ENCODE data around the gene PLEKHN1.
A peak's percentile ranks its signal among the peaks of the same experiment; 100 is the strongest.

PLEKHN1 gene

DNA sequence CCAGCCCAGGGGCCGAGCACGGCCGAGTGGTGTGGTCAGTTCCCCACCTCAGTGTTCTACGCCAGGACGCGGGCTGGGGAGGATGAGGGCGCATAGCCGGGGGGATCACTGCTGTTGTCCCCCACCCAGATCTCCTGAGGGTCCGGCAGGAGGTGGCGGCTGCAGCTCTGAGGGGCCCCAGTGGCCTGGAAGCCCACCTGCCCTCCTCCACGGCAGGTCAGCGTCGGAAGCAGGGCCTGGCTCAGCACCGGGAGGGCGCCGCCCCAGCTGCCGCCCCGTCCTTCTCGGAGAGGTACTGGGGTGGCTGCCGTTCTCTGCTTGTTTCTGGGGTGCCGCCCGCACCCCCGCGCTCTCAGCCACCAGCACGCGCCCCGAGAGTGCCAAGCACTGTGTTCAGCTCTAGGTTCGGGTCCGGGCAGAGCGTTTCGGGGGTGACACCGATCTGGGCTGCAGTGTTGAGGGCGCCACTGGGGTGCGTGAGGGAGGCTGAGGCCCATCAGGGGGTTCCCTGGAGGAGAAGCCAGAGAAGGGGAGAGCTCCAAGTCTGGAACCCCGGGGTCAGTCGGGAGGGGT is 25.2 kb upstream of the PLEKHN1 start:
- no peak overlapping the region for H3K27ac ChIP-seq
- TF ChIP-seq, protein P1, sequence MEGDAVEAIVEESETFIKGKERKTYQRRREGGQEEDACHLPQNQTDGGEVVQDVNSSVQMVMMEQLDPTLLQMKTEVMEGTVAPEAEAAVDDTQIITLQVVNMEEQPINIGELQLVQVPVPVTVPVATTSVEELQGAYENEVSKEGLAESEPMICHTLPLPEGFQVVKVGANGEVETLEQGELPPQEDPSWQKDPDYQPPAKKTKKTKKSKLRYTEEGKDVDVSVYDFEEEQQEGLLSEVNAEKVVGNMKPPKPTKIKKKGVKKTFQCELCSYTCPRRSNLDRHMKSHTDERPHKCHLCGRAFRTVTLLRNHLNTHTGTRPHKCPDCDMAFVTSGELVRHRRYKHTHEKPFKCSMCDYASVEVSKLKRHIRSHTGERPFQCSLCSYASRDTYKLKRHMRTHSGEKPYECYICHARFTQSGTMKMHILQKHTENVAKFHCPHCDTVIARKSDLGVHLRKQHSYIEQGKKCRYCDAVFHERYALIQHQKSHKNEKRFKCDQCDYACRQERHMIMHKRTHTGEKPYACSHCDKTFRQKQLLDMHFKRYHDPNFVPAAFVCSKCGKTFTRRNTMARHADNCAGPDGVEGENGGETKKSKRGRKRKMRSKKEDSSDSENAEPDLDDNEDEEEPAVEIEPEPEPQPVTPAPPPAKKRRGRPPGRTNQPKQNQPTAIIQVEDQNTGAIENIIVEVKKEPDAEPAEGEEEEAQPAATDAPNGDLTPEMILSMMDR (IDR thresholded peaks at IDR 0.05; ENCODE audit: low read depth, low read length, missing control alignments): no peak
- DNase-seq: no peak
- peak overlapping the region; percentile 38 for H3K4me3 ChIP-seq (ENCODE audit: low read depth, low read length)
- H3K27me3 ChIP-seq (replicated peaks): peaks cover 7% of the 10 kb centered on the region
- peaks cover 12% of the 10 kb centered on the region for H3K36me3 ChIP-seq (replicated peaks)
- in situ Hi-C loops (cut with HindIII; ENCODE audit: low pct_ligation_motif_present, low sequenced_read_pairs): no loop called here

GRCh38 chr1:941588-942383 is 24.5 kb upstream of the PLEKHN1 start:
- DNase-seq: peak; percentile 63
- Histone ChIP-seq H3K4me3 (ENCODE audit: low read depth, low read length) (peak overlapping the region; percentile 49), H3K27me3 (replicated peaks) (peaks cover 4% of the 10 kb centered on the region)

DNA sequence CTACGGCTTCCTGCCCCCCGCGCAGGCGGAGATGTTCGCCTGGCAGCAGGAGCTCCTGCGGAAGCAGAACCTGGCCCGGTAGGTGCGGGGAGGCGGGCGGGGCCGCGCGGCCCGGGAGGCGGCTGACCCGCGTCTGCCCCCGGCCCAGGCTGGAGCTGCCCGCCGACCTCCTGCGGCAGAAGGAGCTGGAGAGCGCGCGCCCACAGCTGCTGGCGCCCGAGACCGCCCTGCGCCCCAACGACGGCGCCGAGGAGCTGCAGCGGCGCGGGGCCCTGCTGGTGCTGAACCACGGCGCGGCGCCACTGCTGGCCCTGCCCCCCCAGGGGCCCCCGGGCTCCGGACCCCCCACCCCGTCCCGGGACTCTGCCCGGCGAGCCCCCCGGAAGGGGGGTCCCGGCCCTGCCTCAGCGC is 23.9 kb upstream of the PLEKHN1 start:
- no peak for DNase-seq
- in situ Hi-C loops (cut with HindIII; ENCODE audit: low pct_ligation_motif_present, low sequenced_read_pairs): no loop called here
- TF ChIP-seq, protein P1 (IDR thresholded peaks at IDR 0.05; ENCODE audit: low read depth, low read length, missing control alignments): no peak
- H3K27me3 ChIP-seq (replicated peaks): peaks cover 4% of the 10 kb centered on the region
- H3K4me3 ChIP-seq (ENCODE audit: low read depth, low read length): peak overlapping the region; percentile 49
- H3K36me3 ChIP-seq (replicated peaks): peaks cover 24% of the 10 kb centered on the region
- H3K27ac ChIP-seq: no peak overlapping the region

More at GRCh38 chr1:941588-942383, 24.5 kb upstream of the PLEKHN1 start:
- Histone ChIP-seq H3K36me3 (replicated peaks) (peaks cover 19% of the 10 kb centered on the region), H3K27ac (no peak overlapping the region)
- in situ Hi-C loops (cut with HindIII; ENCODE audit: low pct_ligation_motif_present, low sequenced_read_pairs): no loop called here
- TF ChIP-seq, protein P1 (IDR thresholded peaks at IDR 0.05; ENCODE audit: low read depth, low read length, missing control alignments): no peak

DNA sequence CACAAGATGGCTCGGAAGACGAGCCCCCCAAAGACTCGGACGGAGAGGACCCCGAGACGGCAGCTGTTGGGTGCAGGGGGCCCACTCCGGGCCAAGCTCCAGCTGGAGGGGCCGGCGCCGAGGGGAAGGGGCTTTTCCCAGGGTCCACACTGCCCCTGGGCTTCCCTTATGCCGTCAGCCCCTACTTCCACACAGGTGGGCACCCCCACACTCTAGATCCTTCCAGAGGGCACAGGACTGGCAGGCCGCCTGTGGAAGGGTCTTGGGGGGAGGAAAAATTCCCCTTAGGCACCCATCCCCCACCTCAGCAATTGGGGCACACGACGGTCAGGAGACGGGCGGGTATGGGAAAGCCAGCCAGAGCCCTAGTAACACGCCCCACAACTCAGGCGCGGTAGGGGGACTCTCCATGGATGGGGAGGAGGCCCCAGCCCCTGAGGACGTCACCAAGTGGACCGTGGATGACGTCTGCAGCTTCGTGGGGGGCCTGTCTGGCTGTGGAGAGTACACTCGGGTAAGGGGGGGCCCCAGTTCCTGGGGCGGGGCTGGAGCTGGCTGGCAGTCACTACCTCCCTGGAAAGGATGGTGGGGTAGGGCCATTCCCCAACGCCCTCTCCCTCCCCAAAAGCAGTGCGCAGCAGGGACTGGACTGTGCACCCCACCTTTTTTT is 23.3 kb upstream of the PLEKHN1 start:
- Histone ChIP-seq H3K27me3 (replicated peaks) (peaks cover 4% of the 10 kb centered on the region), H3K27ac (no peak overlapping the region), H3K36me3 (replicated peaks) (peaks cover 30% of the 10 kb centered on the region), H3K4me3 (ENCODE audit: low read depth, low read length) (peak overlapping the region; percentile 35)
- in situ Hi-C loops (cut with HindIII; ENCODE audit: low pct_ligation_motif_present, low sequenced_read_pairs): no loop called here
- TF ChIP-seq, protein P1 (IDR thresholded peaks at IDR 0.05; ENCODE audit: low read depth, low read length, missing control alignments): no peak
- peak; percentile 56 for DNase-seq

DNA sequence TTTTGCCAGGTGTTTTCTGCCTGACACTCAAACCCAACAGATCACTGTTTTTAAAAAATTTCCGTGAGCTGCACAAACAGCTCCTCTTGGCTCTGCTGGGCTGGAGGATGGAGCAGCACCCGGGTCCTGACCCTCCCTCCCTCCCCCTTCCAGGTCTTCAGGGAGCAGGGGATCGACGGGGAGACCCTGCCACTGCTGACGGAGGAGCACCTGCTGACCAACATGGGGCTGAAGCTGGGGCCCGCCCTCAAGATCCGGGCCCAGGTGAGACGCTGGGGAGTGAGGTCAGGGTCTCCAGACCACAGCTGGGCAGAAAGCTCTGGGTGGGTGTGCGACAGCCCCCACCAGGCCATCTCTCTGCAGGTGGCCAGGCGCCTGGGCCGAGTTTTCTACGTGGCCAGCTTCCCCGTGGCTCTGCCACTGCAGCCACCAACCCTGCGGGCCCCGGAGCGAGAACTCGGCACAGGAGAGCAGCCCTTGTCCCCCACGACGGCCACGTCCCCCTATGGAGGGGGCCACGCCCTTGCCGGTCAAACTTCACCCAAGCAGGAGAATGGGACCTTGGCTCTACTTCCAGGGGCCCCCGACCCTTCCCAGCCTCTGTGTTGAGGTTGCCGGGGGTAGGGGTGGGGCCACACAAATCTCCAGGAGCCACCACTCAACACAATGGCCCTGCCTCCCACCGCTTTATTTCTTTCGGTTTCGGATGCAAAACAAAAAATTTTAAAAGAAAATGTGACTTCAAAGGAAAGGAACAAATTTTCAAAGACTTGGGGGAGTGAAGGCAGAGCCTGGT is 22.5 kb upstream of the PLEKHN1 start:
- no peak for DNase-seq
- in situ Hi-C loops (cut with HindIII; ENCODE audit: low pct_ligation_motif_present, low sequenced_read_pairs): no loop called here
- TF ChIP-seq, protein P1 (IDR thresholded peaks at IDR 0.05; ENCODE audit: low read depth, low read length, missing control alignments): no peak
- Histone ChIP-seq H3K4me3 (ENCODE audit: low read depth, low read length) (no peak overlapping the region), H3K36me3 (replicated peaks) (peaks cover 32% of the 10 kb centered on the region), H3K27ac (no peak overlapping the region), H3K27me3 (replicated peaks) (peaks cover 4% of the 10 kb centered on the region)
